Stimulated activated CD8-positive, alpha-beta memory T cell treated with anti-CD3 and anti-CD28 coated beads, Interleukin-7, amount 100 ng/mL, for 48 hours (primary cell): ENCODE measurements around the gene TIMP1.

Source experiments
- DNase-seq, 2 donors: peaks; one replicate each; pipeline ENCODE4 v3.0.0-alpha.2; 2020; ENCODE audit warnings: low read depth in 1 of 2; ENCODE audit errors: extremely low read depth in 1 of 2

TIMP1 gene

DNA sequence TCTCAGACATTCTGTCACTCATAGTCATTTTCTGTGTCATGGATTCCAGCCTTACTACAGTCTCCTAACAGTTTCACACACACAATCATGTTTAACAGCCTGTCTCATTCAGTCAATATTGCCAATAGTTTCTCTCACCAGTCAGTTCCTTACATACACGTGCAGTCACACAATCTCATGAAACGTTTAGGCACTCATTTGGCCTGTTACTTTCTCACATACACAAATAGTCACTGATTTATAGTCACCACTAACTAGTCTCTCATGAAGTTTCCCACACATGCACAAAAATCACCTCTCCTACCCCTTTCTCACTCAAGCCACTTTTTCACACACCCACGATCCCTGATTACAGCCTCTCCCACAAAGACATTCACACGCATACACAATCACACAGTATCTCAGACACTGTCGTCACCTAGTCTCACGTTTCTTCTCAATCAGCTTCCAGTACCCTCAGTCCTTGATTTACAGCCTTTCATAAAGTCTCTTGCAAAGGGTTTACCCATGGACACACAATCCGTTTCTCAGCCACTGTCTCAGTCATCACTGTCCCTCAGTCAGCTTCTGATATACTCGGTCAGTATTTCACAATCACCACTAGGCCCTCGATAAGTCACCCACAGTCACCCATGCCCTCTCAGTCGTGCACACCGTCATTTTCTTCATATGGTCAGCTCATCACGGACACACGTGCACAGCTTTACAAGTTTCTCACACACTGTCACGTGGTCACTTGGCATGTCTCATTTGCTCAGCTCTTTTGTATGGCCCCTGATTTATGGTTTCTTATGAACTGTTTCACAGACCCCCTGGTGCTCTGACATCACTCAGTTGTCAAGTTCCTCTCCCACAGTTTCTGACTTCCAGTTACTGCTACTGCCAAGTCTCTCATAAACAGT is 51.7 kb downstream of the TIMP1 start:
- DNase-seq, result no peak

DNA sequence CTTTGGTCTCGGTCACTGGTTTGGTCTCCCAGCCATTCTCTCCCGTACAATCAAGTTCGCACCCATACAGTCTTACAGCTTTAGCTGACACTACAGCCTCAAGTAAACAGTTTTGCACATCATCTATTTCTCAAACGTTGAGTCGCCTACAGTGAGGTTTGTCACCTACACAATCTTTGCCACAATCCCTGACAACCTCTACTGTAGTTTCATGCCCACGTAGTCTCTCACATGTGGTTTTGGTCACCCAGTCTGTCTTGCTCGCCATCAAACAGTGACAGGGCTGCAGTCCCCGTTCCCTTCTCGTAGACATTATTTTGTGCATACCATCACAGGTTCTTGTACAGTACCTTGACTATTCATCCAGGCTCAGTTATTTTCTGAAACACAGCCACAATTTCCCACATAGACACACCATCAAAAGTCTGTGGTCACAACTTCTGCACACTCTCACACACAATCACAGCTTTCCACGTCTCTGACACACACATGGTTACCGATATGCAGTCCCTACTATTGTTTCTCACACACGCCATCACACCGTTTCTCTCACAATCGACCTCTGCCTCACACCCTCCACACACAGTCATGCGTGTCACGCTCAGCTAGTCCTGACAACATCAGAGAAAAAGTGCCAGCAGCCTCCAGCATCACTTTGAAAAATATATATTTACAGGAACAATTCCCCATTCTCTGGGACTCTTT is 52.8 kb downstream of the TIMP1 start:
- DNase-seq, result no peak
